GM12873 (cell line): ENCODE data around the gene LIME1.

Experiments used
- CTCF ChIP-seq: IDR thresholded peaks from 2 replicates; pipeline ENCODE4 v1.5.1; 2012; ENCODE audit warnings: low read depth, mild to moderate bottlenecking, moderate library complexity, low read length, control low read depth; ENCODE audit not compliant: insufficient read depth; ENCODE audit errors: missing control alignments

The LIME1 gene

GRCh38 chr20:63731410-63731809, 5.1 kb upstream of the LIME1 start:
- no peak for TF ChIP-seq CTCF

GRCh38 chr20:63732118-63733095, 4.1 kb upstream of the LIME1 start:
- TF ChIP-seq CTCF: no peak

GRCh38 chr20:63733117-63733516, 3.3 kb upstream of the LIME1 start:
- TF ChIP-seq CTCF: no peak

- no peak for TF ChIP-seq CTCF
Measured at GRCh38 chr20:63733579-63734081, 2.8 kb upstream of the LIME1 start.

GRCh38 chr20:63734111-63734945, 2.1 kb upstream of the LIME1 start:
- TF ChIP-seq CTCF: no peak

- TF ChIP-seq CTCF: no peak
Measured at GRCh38 chr20:63734946-63735858, 1.3 kb upstream of the LIME1 start.
